Measurements from ENCODE around the gene TOR1A.

The TOR1A gene

DNA sequence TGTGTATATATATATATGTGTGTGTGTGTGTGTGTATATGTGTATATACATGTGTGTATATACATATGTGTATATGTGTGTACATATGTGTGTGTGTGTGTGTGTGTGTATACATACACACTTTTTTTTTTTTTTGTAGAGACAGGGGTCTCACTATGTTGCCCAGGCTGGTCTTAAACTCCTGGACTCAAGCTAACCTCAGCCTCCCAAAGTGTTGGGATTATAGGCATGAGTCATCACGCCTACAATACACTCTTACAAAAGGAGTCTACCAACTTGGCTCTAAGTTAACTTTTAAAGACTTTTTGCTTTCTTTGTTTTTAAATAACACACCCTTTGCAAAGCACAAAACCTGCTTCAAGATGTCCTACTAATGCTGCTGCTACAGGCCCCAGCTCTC, 9.0 kb upstream of the TOR1A start:
- Histone ChIP-seq H3K4me1 (ENCODE audit: control insufficient read depth, low read length) (peaks cover 17% of the 10 kb centered on the region), H3K9me2 (replicated peaks; ENCODE audit: control insufficient read depth, low read length) (no peaks in the 10 kb centered on the region), H3K9me3 (ENCODE audit: control insufficient read depth, insufficient read depth, low read length) (no peaks in the 10 kb centered on the region), H3K79me2 (ENCODE audit: control insufficient read depth, low read length) (peaks cover 35% of the 10 kb centered on the region), H3K4me2 (ENCODE audit: low read length) (no peak overlapping the region), H3F3A (ENCODE audit: control insufficient read depth, insufficient read depth) (peaks cover 3% of the 10 kb centered on the region; the same call in 1 of the 2 replicates), H4K20me1 (ENCODE audit: control insufficient read depth, insufficient read depth, low read depth, low read length) (no peaks in the 10 kb centered on the region), H3K27ac (ENCODE audit: low read depth, low read length) (no peak overlapping the region), H3K4me3 (ENCODE audit: low read length) (no peak overlapping the region), H3K36me3 (ENCODE audit: control insufficient read depth, low read length) (peaks cover 57% of the 10 kb centered on the region), H3K27me3 (ENCODE audit: control insufficient read depth, low read length) (no peaks in the 10 kb centered on the region)
- no peak for TF ChIP-seq EZH2phosphoT487 (IDR thresholded peaks at IDR 0.05; ENCODE audit: borderline replicate concordance, low read length)
- TF ChIP-seq, protein P1, sequence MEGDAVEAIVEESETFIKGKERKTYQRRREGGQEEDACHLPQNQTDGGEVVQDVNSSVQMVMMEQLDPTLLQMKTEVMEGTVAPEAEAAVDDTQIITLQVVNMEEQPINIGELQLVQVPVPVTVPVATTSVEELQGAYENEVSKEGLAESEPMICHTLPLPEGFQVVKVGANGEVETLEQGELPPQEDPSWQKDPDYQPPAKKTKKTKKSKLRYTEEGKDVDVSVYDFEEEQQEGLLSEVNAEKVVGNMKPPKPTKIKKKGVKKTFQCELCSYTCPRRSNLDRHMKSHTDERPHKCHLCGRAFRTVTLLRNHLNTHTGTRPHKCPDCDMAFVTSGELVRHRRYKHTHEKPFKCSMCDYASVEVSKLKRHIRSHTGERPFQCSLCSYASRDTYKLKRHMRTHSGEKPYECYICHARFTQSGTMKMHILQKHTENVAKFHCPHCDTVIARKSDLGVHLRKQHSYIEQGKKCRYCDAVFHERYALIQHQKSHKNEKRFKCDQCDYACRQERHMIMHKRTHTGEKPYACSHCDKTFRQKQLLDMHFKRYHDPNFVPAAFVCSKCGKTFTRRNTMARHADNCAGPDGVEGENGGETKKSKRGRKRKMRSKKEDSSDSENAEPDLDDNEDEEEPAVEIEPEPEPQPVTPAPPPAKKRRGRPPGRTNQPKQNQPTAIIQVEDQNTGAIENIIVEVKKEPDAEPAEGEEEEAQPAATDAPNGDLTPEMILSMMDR (IDR thresholded peaks at IDR 0.05; ENCODE audit: low read depth, low read length, poor library complexity, severe bottlenecking): no peak

DNA sequence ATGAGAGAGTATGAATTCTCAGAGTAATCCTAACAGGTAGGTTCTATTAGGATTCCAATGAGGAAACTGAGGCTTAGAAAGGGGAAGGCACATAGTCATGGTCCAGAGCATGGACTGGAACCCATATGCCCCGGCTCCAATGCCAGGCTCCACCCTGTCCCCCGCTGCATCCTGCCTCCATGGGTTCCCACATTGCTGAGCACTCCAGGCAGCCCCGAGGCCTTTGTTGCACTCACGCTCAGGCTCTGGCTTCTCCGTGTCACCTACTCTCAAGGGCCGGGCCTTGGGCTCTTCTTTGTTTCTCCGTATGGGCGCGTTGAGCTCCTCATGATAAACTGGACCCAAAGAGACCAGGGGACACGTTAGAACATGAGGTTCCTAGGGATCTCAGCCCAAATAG, 5.0 kb upstream of the TOR1A start:
- Histone ChIP-seq H3F3A (ENCODE audit: control insufficient read depth, insufficient read depth) (peaks cover 14% of the 10 kb centered on the region), H3K4me1 (ENCODE audit: control insufficient read depth, low read length) (peaks cover 3% of the 10 kb centered on the region), H4K20me1 (ENCODE audit: control insufficient read depth, insufficient read depth, low read depth, low read length) (no peaks in the 10 kb centered on the region), H3K27me3 (ENCODE audit: control insufficient read depth, low read length) (no peaks in the 10 kb centered on the region), H3K27ac (ENCODE audit: low read depth, low read length) (no peak overlapping the region), H3K9me3 (ENCODE audit: control insufficient read depth, insufficient read depth, low read length) (no peaks in the 10 kb centered on the region), H3K79me2 (ENCODE audit: control insufficient read depth, low read length) (peaks cover 9% of the 10 kb centered on the region), H3K36me3 (ENCODE audit: control insufficient read depth, low read length) (peaks cover 65% of the 10 kb centered on the region), H3K9me2 (replicated peaks; ENCODE audit: control insufficient read depth, low read length) (no peaks in the 10 kb centered on the region), H3K4me2 (ENCODE audit: low read length) (no peak overlapping the region), H3K4me3 (ENCODE audit: low read length) (no peak overlapping the region)
- TF ChIP-seq EZH2phosphoT487 (IDR thresholded peaks at IDR 0.05; ENCODE audit: borderline replicate concordance, low read length): no peak
- TF ChIP-seq, protein P1 (IDR thresholded peaks at IDR 0.05; ENCODE audit: low read depth, low read length, poor library complexity, severe bottlenecking): no peak

DNA sequence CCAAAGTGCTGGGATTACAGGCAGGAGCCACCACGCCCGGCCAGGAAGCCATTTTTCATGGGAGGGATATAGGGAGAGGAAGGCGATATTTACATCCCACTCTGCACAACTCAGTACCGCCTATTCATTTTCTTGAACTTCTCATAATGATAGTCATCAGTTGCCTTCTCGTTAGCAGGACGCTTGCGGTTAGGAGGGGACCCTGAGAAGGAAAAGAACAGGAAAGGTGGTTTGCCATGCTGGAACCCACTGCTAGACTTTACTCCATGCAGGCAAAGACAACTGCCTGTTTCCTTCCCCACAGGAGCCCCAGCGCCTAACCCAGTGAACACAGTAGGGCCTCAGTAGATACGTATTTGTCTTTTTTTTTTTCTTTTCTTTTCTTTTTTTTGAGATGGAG, 4.1 kb upstream of the TOR1A start:
- no peaks in the 10 kb centered on the region for H3K9me3 ChIP-seq (ENCODE audit: control insufficient read depth, insufficient read depth, low read length)
- H4K20me1 ChIP-seq (ENCODE audit: control insufficient read depth, insufficient read depth, low read depth, low read length): no peaks in the 10 kb centered on the region
- TF ChIP-seq EZH2phosphoT487 (IDR thresholded peaks at IDR 0.05; ENCODE audit: borderline replicate concordance, low read length): no peak
- TF ChIP-seq, protein P1 (IDR thresholded peaks at IDR 0.05; ENCODE audit: low read depth, low read length, poor library complexity, severe bottlenecking): no peak
- H3K4me1 ChIP-seq (ENCODE audit: control insufficient read depth, low read length): no peaks in the 10 kb centered on the region
- no peak overlapping the region for H3K4me3 ChIP-seq (ENCODE audit: low read length)
- no peak overlapping the region for H3K27ac ChIP-seq (ENCODE audit: low read depth, low read length)
- H3K79me2 ChIP-seq (ENCODE audit: control insufficient read depth, low read length): peaks cover 7% of the 10 kb centered on the region
- no peaks in the 10 kb centered on the region for H3K27me3 ChIP-seq (ENCODE audit: control insufficient read depth, low read length)
- H3K4me2 ChIP-seq (ENCODE audit: low read length): no peak overlapping the region
- H3K9me2 ChIP-seq (replicated peaks; ENCODE audit: control insufficient read depth, low read length): no peaks in the 10 kb centered on the region
- H3F3A ChIP-seq (ENCODE audit: control insufficient read depth, insufficient read depth): peaks cover 14% of the 10 kb centered on the region
- peaks cover 61% of the 10 kb centered on the region for H3K36me3 ChIP-seq (ENCODE audit: control insufficient read depth, low read length)
